T-helper 2 cell treated with Interferon-gamma antibody and Interleukin-4, amounts not matched to agents 100 ng/mL and 5 ng/mL, for 36 hours (primary cell): ENCODE data around the gene EDIL3. TPM values are rescaled to one million over a fixed set of nuclear protein-coding genes. Genes with fewer than 3 reads are reported as not detected.

Source experiments
- intact Hi-C: fragments of 100-400 bp; cut with micrococcal nuclease; formaldehyde crosslinking; loops from one replicate; pipeline ENCODE4 v1.15.1; 2023
- total RNA-seq: library from RNA; stranded (reverse); gene quantifications from 2 replicates; pipeline ENCODE4 v1.2.3, GENCODE V29; 2022

Gene EDIL3
- total RNA-seq, 1 donor from 2014 or later = not detected

- intact Hi-C loops = no loop called here
These were observed 469.8 kb downstream of the EDIL3 start for GRCh38 chr5:83914662-83915418.

- intact Hi-C loops = no loop called here
These were observed 470.5 kb downstream of the EDIL3 start for GRCh38 chr5:83914199-83914598.

- intact Hi-C loops = no loop called here
These were observed 471.1 kb downstream of the EDIL3 start for GRCh38 chr5:83913593-83913992.

GRCh38 chr5:83911367-83911919, 473.2 kb downstream of the EDIL3 start:
- intact Hi-C loops = no loop called here

- intact Hi-C loops = no loop called here
These were observed 484.4 kb downstream of the EDIL3 start for GRCh38 chr5:83900306-83900705.

GRCh38 chr5:83899326-83899970, 485.2 kb downstream of the EDIL3 start:
- intact Hi-C loops = no loop called here

- intact Hi-C loops = no loop called here
These were observed 488.8 kb downstream of the EDIL3 start for GRCh38 chr5:83895860-83896259.

GRCh38 chr5:83891261-83891660, 493.4 kb downstream of the EDIL3 start:
- intact Hi-C loops = no loop called here
